OCI-LY7 (cell line): ENCODE measurements around the gene CLSTN2. TPM values are rescaled to one million over a fixed set of nuclear protein-coding genes. Genes with fewer than 3 reads are reported as not detected.

Source experiments
- BruUV-seq: library from RNA; stranded (reverse); fragments of 400-500 nt; replicated peaks from 2 replicates; lab custom pipeline; 2021; lab: Mats Ljungman, UMichigan
- CTCF ChIA-PET: fragments of 300-600 bp; sonication (Branson Sonifier 250); formaldehyde crosslinking; loops from one replicate; lab custom pipeline; 2022; ENCODE audit warnings: antibody characterized with exemption; ENCODE audit not compliant: unreplicated experiment; lab: Charles Lee
- POLR2A ChIA-PET: fragments of 300-600 bp; sonication (Branson Sonifier 250); formaldehyde crosslinking; loops from one replicate; lab custom pipeline; 2022; ENCODE audit warnings: antibody characterized with exemption; lab: Charles Lee
- DNase-seq: peaks from one replicate; pipeline ENCODE4 v3.0.0-alpha.2; 2015; ENCODE audit warnings: low spot score
- H2AFZ ChIP-seq: fragments of 200-600 bp; sonication (generic), shearing (Covaris generic); 2 replicates; pipeline ENCODE4 v1.6.1; 2014; ENCODE audit warnings: mild to moderate bottlenecking, antibody characterized with exemption, low read length, moderate library complexity
- H3K27ac ChIP-seq: fragments of 200-600 bp; sonication (generic); 2 replicates; pipeline ENCODE4 v1.5.1; 2014; ENCODE audit warnings: mixed run types, low read depth, mild to moderate bottlenecking, moderate library complexity, low read length, inconsistent platforms; ENCODE audit not compliant: poor library complexity, severe bottlenecking
- H3K36me3 ChIP-seq: fragments of 200-600 bp; sonication (generic); 2 replicates; pipeline ENCODE4 v1.6.1; 2014; ENCODE audit warnings: mild to moderate bottlenecking, antibody characterized with exemption, low read length, moderate library complexity, mixed read lengths; ENCODE audit not compliant: insufficient read depth
- H3K4me1 ChIP-seq: fragments of 200-600 bp; sonication (generic); 2 replicates; pipeline ENCODE4 v1.5.1; 2014; ENCODE audit warnings: mild to moderate bottlenecking, low read length; ENCODE audit not compliant: insufficient read depth, poor library complexity, severe bottlenecking
- H3K4me2 ChIP-seq: fragments of 200-600 bp; sonication (generic); 2 replicates; pipeline ENCODE4 v1.6.1; 2014; ENCODE audit warnings: mild to moderate bottlenecking, low read length
- H3K4me3 ChIP-seq: fragments of 200-600 bp; sonication (generic); 2 replicates; pipeline ENCODE4 v1.5.1; 2014; ENCODE audit warnings: mild to moderate bottlenecking, low read depth, low read length; ENCODE audit not compliant: poor library complexity, severe bottlenecking
- H3K79me2 ChIP-seq: fragments of 200-600 bp; sonication (generic); 2 replicates; pipeline ENCODE4 v1.6.1; 2016; ENCODE audit warnings: low read depth, mild to moderate bottlenecking, low read length, moderate library complexity, mixed read lengths; ENCODE audit not compliant: insufficient read depth
- H3K9me2 ChIP-seq: fragments of 200-600 bp; sonication (generic); 2 replicates; pipeline ENCODE4 v1.6.1; 2016; ENCODE audit warnings: mild to moderate bottlenecking, low read length, mixed read lengths; ENCODE audit not compliant: insufficient read depth
- H3K9me3 ChIP-seq: fragments of 200-600 bp; sonication (generic); 2 replicates; pipeline ENCODE4 v1.6.1; 2014; ENCODE audit warnings: mild to moderate bottlenecking, mixed run types, low read length, mixed read lengths
- H4K20me1 ChIP-seq: fragments of 200-600 bp; sonication (generic); 2 replicates; pipeline ENCODE4 v1.6.1; 2014; ENCODE audit warnings: mild to moderate bottlenecking, antibody characterized with exemption, low read length, moderate library complexity, mixed read lengths; ENCODE audit not compliant: insufficient read depth
- CTCF ChIP-seq: fragments of 200-600 bp; sonication (generic); conservative IDR thresholded peaks from 2 replicates; pipeline ENCODE4 v1.5.1; 2014; ENCODE audit warnings: mild to moderate bottlenecking, antibody characterized with exemption, low read length, moderate library complexity, mixed read lengths
- EZH2phosphoT487 ChIP-seq: fragments of 200-600 bp; sonication (generic); IDR thresholded peaks from 2 replicates; pipeline ENCODE4 v1.6.1; 2018; ENCODE audit warnings: low read depth, borderline replicate concordance, mild to moderate bottlenecking, mixed run types, antibody characterized with exemption, low read length, moderate library complexity, mixed read lengths
- intact Hi-C: fragments of 100-400 bp; cut with micrococcal nuclease; formaldehyde crosslinking; loops from one replicate; pipeline ENCODE4 v1.10.0; 2022; ENCODE audit not compliant: unreplicated experiment
- total RNA-seq, 2 experiments: library from RNA; depleted of rRNA in 1 of 2; stranded (reverse); fragments of >200 nt in 1 of 2; shearing (Covaris generic) in 1 of 2; gene quantifications; 2 replicates each; pipeline ENCODE4 v1.2.3, GENCODE V29; 2014 to 2022

CLSTN2 gene
- total RNA-seq, 2 experiments from 2014 or later = not detected

- no peaks in the 10 kb centered on the region for H3K36me3 ChIP-seq
- TF ChIP-seq CTCF (peak; percentile 66), EZH2phosphoT487 (no peak)
- no peaks in the 10 kb centered on the region for H3K79me2 ChIP-seq
- H3K4me2 ChIP-seq = no peak overlapping the region
- H4K20me1 ChIP-seq = no peaks in the 10 kb centered on the region
- H3K9me2 ChIP-seq = no peaks in the 10 kb centered on the region
- H3K4me3 ChIP-seq = no peak overlapping the region
- BruUV-seq = no TSS peak
- H3K9me3 ChIP-seq = no peaks in the 10 kb centered on the region
- POLR2A ChIA-PET = interaction anchor here (1.0 to 1.2 kb wide), 2 partner anchors 9 to 15 kb away, joined by 3 read pairs; no protein-coding TSS in a partner anchor
- H3K27ac ChIP-seq = no peak overlapping the region
- intact Hi-C loops = no loop called here
- H2AFZ ChIP-seq = no peak overlapping the region
- CTCF ChIA-PET = no interaction called here
- peak; percentile 19 for DNase-seq
- H3K4me1 ChIP-seq = no peaks in the 10 kb centered on the region
Measured at GRCh38 chr3:140276703-140277102, 341.7 kb downstream of the CLSTN2 start.

GRCh38 chr3:140277886-140278285 is 342.9 kb downstream of the CLSTN2 start:
- Histone ChIP-seq H3K4me2 (no peak overlapping the region), H4K20me1 (no peaks in the 10 kb centered on the region), H3K79me2 (no peaks in the 10 kb centered on the region), H2AFZ (no peak overlapping the region), H3K4me1 (no peaks in the 10 kb centered on the region), H3K36me3 (no peaks in the 10 kb centered on the region), H3K9me2 (no peaks in the 10 kb centered on the region), H3K27ac (no peak overlapping the region), H3K4me3 (no peak overlapping the region), H3K9me3 (no peaks in the 10 kb centered on the region)
- ChIA-PET POLR2A (no interaction called here), CTCF (no interaction called here)
- TF ChIP-seq CTCF = no peak
- TF ChIP-seq EZH2phosphoT487 = no peak
- DNase-seq = no peak
- BruUV-seq = no TSS peak
- intact Hi-C loops = no loop called here

- H3K27ac ChIP-seq = no peak overlapping the region
- no peak for DNase-seq
- H3K36me3 ChIP-seq = no peaks in the 10 kb centered on the region
- H3K9me3 ChIP-seq = no peaks in the 10 kb centered on the region
- no TSS peak for BruUV-seq
- H2AFZ ChIP-seq = no peak overlapping the region
- ChIA-PET CTCF (interaction anchor here (0.5 kb wide), 1 partner anchor 45 kb away, joined by 3 read pairs; no protein-coding TSS in a partner anchor), POLR2A (no interaction called here)
- no peak overlapping the region for H3K4me2 ChIP-seq
- H3K9me2 ChIP-seq = no peaks in the 10 kb centered on the region
- intact Hi-C loops = no loop called here
- H3K79me2 ChIP-seq = no peaks in the 10 kb centered on the region
- no peaks in the 10 kb centered on the region for H4K20me1 ChIP-seq
- H3K4me1 ChIP-seq = no peaks in the 10 kb centered on the region
- no peak overlapping the region for H3K4me3 ChIP-seq
- TF ChIP-seq CTCF (no peak), EZH2phosphoT487 (no peak)
Measured at GRCh38 chr3:140284372-140284771, 349.4 kb downstream of the CLSTN2 start.
